Measurements from ENCODE around the gene ATXN10.

DNA sequence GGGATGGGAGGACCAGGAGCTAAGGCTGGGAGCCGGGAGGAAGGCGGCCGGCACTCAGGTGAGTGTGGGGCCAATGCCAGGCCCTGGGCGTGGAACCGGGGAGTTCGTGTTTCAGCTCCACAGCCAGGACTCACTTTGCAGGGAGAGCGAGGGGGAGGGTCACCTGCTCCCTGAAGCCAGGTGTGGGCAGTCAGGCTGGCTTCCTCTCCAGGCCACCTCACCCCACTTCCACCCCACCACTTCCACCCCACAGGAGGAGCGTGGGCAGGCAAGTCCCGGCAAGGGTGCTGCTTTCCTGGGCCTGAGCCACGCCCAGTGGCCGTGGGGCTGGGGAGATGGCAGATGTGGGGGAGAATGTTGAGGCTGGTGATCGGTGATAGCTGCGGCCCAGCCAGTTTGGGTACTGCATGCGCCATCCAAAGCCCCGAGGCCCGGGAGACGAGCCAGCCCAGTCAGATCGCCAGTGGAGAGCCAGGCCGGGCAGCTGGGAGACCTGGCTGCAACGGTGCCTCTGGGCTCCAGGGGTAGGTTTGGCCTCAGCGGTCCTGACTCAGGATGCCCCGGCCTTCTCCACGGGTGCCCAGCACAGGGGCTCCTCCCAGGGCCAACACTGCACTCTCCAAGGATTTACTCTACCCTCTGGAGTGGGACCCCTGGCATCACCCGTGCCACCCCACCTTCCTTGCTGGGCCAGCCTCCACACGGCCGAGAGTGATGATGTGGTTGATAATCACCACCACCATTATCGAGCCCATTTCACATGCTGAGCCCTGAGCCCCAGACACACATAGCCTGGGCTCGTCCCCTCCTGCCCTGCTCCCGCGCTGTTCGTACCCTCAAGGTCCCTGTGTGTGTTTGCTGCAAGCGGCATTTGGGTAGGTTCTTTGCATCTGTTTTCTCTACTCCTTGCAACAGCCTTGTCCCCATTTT is 211.5 kb downstream of the ATXN10 start:
- no peak for TF ChIP-seq EP300 (IDR thresholded peaks at IDR 0.05)
- TF ChIP-seq, protein P1, sequence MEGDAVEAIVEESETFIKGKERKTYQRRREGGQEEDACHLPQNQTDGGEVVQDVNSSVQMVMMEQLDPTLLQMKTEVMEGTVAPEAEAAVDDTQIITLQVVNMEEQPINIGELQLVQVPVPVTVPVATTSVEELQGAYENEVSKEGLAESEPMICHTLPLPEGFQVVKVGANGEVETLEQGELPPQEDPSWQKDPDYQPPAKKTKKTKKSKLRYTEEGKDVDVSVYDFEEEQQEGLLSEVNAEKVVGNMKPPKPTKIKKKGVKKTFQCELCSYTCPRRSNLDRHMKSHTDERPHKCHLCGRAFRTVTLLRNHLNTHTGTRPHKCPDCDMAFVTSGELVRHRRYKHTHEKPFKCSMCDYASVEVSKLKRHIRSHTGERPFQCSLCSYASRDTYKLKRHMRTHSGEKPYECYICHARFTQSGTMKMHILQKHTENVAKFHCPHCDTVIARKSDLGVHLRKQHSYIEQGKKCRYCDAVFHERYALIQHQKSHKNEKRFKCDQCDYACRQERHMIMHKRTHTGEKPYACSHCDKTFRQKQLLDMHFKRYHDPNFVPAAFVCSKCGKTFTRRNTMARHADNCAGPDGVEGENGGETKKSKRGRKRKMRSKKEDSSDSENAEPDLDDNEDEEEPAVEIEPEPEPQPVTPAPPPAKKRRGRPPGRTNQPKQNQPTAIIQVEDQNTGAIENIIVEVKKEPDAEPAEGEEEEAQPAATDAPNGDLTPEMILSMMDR (IDR thresholded peaks at IDR 0.05), result no peak
- TF ChIP-seq POLR2A (IDR thresholded peaks at IDR 0.05), result no peak

Measured in gastroesophageal sphincter (tissue), 3 donors.